Measurements from ENCODE around the gene GHR.

The GHR gene

DNA sequence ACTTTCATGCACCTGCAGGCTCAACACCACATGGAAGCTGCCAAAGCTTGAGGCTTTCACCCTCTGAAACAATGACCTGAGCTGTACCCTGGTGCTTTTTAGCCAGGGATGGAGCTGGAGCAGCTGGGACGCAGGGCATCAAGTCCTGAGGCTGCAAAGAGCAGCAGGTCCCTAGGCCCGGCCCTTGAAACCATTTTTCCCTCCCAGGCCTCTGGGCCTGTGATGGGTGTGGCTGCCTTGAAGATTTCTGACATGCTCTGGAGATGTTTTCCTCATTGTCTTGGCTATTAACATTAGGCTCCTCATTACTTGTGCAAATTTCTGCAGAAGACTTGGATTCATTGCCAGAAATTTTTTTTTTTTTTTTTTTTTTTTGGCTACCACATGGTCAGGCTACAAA lies 30.3 kb upstream of the GHR start:
- TF ChIP-seq, protein P1, sequence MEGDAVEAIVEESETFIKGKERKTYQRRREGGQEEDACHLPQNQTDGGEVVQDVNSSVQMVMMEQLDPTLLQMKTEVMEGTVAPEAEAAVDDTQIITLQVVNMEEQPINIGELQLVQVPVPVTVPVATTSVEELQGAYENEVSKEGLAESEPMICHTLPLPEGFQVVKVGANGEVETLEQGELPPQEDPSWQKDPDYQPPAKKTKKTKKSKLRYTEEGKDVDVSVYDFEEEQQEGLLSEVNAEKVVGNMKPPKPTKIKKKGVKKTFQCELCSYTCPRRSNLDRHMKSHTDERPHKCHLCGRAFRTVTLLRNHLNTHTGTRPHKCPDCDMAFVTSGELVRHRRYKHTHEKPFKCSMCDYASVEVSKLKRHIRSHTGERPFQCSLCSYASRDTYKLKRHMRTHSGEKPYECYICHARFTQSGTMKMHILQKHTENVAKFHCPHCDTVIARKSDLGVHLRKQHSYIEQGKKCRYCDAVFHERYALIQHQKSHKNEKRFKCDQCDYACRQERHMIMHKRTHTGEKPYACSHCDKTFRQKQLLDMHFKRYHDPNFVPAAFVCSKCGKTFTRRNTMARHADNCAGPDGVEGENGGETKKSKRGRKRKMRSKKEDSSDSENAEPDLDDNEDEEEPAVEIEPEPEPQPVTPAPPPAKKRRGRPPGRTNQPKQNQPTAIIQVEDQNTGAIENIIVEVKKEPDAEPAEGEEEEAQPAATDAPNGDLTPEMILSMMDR (IDR thresholded peaks at IDR 0.05; ENCODE audit: extremely low read depth, insufficient read depth, missing control alignments): no peak
- in situ Hi-C loops (cut with MboI; ENCODE audit: low pct_unique_long_range_greater_than_20kb, low sequenced_read_pairs, unreplicated experiment): no loop called here
- DNase-seq (ENCODE audit: low spot score): no peak

DNA sequence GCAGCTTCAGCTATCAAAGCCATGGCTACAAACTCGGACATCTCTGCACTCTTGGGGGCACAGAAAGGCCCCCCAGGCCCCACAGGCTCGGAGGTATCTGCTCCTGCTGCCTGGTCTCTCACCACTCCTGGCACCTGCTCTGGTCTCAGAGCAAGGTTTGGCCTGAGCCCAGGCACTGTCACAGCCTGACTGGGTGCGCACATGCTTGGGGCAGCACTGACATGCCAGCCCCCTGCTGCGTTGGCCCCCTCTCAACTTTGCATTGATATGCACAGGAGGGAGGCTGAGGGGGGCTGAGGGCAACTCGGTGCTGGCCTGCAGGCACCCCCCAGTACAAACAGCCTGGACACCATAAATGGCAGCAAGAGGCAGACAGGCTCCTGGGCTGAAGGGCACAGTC lies 27.1 kb upstream of the GHR start:
- TF ChIP-seq, protein P1 (IDR thresholded peaks at IDR 0.05; ENCODE audit: extremely low read depth, insufficient read depth, missing control alignments): no peak
- in situ Hi-C loops (cut with MboI; ENCODE audit: low pct_unique_long_range_greater_than_20kb, low sequenced_read_pairs, unreplicated experiment): no loop called here
- no peak for DNase-seq (ENCODE audit: low spot score)

DNA sequence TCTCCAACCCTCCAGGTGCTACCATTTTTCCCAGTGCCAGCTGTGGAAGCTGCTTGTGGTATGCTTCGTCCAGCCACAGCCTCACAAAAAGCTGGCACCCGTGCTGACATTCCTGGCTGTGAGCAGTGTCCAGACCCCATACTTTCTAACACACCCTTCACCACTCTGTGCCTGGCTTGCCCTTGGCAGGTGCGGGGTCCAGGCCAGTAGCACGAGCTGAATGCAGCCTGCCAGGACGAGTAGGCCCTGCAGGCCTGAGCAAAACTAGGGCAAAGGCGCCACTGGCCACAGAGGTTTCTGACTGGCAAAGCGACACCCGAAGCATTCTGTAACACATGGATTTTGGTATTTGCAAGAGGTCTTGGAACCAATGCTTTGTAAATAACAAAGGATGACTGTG lies 26.0 kb upstream of the GHR start:
- TF ChIP-seq, protein P1 (IDR thresholded peaks at IDR 0.05; ENCODE audit: extremely low read depth, insufficient read depth, missing control alignments): no peak
- DNase-seq (ENCODE audit: low spot score): no peak
- in situ Hi-C loops (cut with MboI; ENCODE audit: low pct_unique_long_range_greater_than_20kb, low sequenced_read_pairs, unreplicated experiment): no loop called here

DNA sequence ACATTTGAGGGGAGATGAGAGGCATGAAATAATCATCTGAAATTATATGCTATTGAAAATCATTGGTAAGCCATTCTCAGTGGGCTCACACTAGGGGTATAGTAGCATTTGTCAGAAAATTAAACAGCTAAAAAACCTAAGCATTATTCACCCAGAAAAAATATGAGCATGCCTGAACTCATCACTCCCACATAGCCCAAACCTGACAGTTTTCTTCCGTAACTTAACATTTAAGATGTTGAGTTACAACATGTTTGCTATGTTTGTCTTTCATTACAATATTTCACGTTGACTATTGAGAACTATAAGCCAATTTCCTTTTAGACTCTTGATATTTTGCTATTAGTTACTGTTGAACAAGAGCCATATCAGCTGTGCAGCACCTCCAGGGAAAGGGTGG lies 23.5 kb upstream of the GHR start:
- in situ Hi-C loops (cut with MboI; ENCODE audit: low pct_unique_long_range_greater_than_20kb, low sequenced_read_pairs, unreplicated experiment): no loop called here
- TF ChIP-seq, protein P1 (IDR thresholded peaks at IDR 0.05; ENCODE audit: extremely low read depth, insufficient read depth, missing control alignments): no peak
- no peak for DNase-seq (ENCODE audit: low spot score)

DNA sequence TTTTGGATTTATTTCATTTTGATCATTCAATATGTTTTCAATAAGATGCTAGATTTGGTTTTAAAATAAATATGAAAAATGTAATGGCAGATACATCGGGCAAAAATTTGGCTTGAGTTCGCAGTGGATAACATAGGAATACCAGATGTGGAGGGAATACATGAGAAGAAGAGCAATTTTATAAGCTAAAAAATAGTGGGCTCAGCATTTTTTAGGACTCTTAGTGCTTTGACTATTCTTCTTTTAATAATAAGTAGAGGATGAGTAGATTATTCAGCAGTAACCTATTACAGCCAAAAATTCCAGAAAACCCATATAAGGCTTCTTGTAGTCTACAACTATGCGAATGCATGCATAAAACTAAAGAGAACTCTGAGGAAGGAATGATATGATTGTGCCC lies 22.8 kb upstream of the GHR start:
- in situ Hi-C loops (cut with MboI; ENCODE audit: low pct_unique_long_range_greater_than_20kb, low sequenced_read_pairs, unreplicated experiment): no loop called here
- TF ChIP-seq, protein P1 (IDR thresholded peaks at IDR 0.05; ENCODE audit: extremely low read depth, insufficient read depth, missing control alignments): no peak
- no peak for DNase-seq (ENCODE audit: low spot score)

DNA sequence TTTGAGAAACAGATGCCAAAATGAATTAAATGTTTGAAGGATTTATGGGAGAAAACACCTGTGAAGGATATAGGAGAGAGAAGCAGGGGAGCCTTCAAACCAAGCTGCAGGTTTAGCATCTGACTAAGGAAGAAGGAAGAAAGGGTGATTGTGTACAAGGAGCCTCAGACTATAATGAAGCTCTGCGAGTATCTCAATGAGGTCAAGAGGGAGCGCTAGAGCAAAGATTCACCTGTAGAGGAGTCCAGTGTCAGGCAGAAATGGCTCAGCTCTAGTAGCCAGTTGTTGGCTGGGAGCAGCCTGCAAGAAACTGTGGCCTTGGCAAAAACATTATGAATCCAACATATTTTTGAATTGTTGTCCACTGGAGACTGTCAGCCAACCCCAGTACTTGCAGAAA lies 20.0 kb upstream of the GHR start:
- DNase-seq (ENCODE audit: low spot score): no peak
- TF ChIP-seq, protein P1 (IDR thresholded peaks at IDR 0.05; ENCODE audit: extremely low read depth, insufficient read depth, missing control alignments): no peak
- in situ Hi-C loops (cut with MboI; ENCODE audit: low pct_unique_long_range_greater_than_20kb, low sequenced_read_pairs, unreplicated experiment): no loop called here

DNA sequence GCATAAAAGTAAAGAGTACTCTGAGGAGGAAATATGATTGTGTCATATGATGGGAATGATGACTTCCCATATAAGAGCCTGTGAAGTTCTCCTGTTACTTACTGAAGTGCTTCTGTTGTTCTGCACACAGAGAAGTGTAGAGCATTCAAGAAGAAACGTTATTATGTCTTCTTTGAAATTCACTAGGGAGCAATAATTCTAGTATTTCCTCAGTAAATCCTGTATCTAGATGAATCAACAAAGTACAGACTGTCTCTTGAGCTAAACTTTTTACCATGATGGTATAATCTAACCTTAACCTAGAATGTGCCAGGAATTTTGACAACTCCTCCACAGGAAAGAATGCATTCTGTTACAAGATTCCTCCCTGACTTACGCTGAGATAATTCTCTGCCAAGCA lies 18.9 kb upstream of the GHR start:
- TF ChIP-seq, protein P1 (IDR thresholded peaks at IDR 0.05; ENCODE audit: extremely low read depth, insufficient read depth, missing control alignments): no peak
- in situ Hi-C loops (cut with MboI; ENCODE audit: low pct_unique_long_range_greater_than_20kb, low sequenced_read_pairs, unreplicated experiment): no loop called here
- no peak for DNase-seq (ENCODE audit: low spot score)

All from GM13977 (cell line).